H9 (cell line): Measurements from ENCODE around the gene PEAK3. TPM values are rescaled to one million over a fixed set of nuclear protein-coding genes. Genes with fewer than 3 reads are reported as not detected.

Experiments used
- DNase-seq: peaks from one replicate; pipeline ENCODE4 v3.0.0-alpha.2; 2017
- H2AFZ ChIP-seq: one replicate; pipeline ENCODE4 v1.6.1; 2013; ENCODE audit warnings: mild to moderate bottlenecking, low read length, control low read depth, moderate library complexity
- H2AK5ac ChIP-seq: 2 replicates; pipeline ENCODE4 v1.6.1; 2013; ENCODE audit warnings: low read length, control low read depth, mixed read lengths; ENCODE audit not compliant: insufficient read length
- H2BK120ac ChIP-seq: one replicate; pipeline ENCODE4 v1.6.1; 2013; ENCODE audit warnings: low read depth, mild to moderate bottlenecking, low read length, control low read depth, inconsistent platforms; ENCODE audit not compliant: poor library complexity, severe bottlenecking
- H2BK12ac ChIP-seq: 2 replicates; pipeline ENCODE4 v1.6.1; 2013; ENCODE audit warnings: low read length, control low read depth, mixed read lengths, low read depth; ENCODE audit not compliant: insufficient read length
- H2BK15ac ChIP-seq: 2 replicates; pipeline ENCODE4 v1.6.1; 2013; ENCODE audit warnings: low read depth, low read length, control low read depth
- H2BK20ac ChIP-seq: one replicate; pipeline ENCODE4 v1.6.1; 2013; ENCODE audit warnings: low read depth, mild to moderate bottlenecking, low read length, control low read depth, inconsistent platforms; ENCODE audit not compliant: poor library complexity, severe bottlenecking
- H2BK5ac ChIP-seq: 2 replicates; pipeline ENCODE4 v1.6.1; 2013; ENCODE audit warnings: low read length, control low read depth, mixed read lengths; ENCODE audit not compliant: insufficient read length
- H3K14ac ChIP-seq: 2 replicates; pipeline ENCODE4 v1.6.1; 2013; ENCODE audit warnings: low read length, control low read depth; ENCODE audit not compliant: insufficient read depth
- H3K18ac ChIP-seq: 2 replicates; pipeline ENCODE4 v1.6.1; 2013; ENCODE audit warnings: low read depth, mild to moderate bottlenecking, mixed read lengths, low read length, control low read depth; ENCODE audit not compliant: insufficient read length
- H3K23ac ChIP-seq: 2 replicates; pipeline ENCODE4 v1.6.1; 2013; ENCODE audit warnings: low read length, control low read depth, mixed read lengths, low read depth; ENCODE audit not compliant: insufficient read length
- H3K23me2 ChIP-seq: 2 replicates; pipeline ENCODE4 v1.6.1; 2013; ENCODE audit warnings: low read depth, mild to moderate bottlenecking, mixed read lengths, low read length, control low read depth; ENCODE audit not compliant: insufficient read length, poor library complexity, severe bottlenecking
- H3K27ac ChIP-seq: 2 replicates; pipeline ENCODE4 v1.5.1; 2013; ENCODE audit warnings: low read length, control low read depth, mixed read lengths, low read depth; ENCODE audit not compliant: insufficient read length
- H3K27me3 ChIP-seq: 2 replicates; pipeline ENCODE4 v1.6.1; 2013; ENCODE audit warnings: low read length, control low read depth, inconsistent platforms; ENCODE audit not compliant: insufficient read depth
- H3K4ac ChIP-seq: 2 replicates; pipeline ENCODE4 v1.6.1; 2013; ENCODE audit warnings: low read depth, mild to moderate bottlenecking, control low read depth, inconsistent platforms, low read length, moderate library complexity
- H3K4me1 ChIP-seq: 2 replicates; pipeline ENCODE4 v1.6.1; 2013; ENCODE audit warnings: low read length, control low read depth, inconsistent platforms; ENCODE audit not compliant: insufficient read depth
- H3K4me2 ChIP-seq: 2 replicates; pipeline ENCODE4 v1.6.1; 2013; ENCODE audit warnings: low read length, control low read depth, mixed read lengths; ENCODE audit not compliant: insufficient read length, insufficient read depth
- H3K56ac ChIP-seq: 2 replicates; pipeline ENCODE4 v1.6.1; 2013; ENCODE audit warnings: low read depth, mild to moderate bottlenecking, mixed read lengths, low read length, control low read depth; ENCODE audit not compliant: insufficient read length
- H3K79me1 ChIP-seq: 2 replicates; pipeline ENCODE4 v1.6.1; 2013; ENCODE audit warnings: low read depth, mild to moderate bottlenecking, moderate library complexity, low read length, control low read depth, inconsistent platforms; ENCODE audit not compliant: insufficient read depth, poor library complexity, severe bottlenecking
- H3K79me2 ChIP-seq: 2 replicates; pipeline ENCODE4 v1.6.1; 2013; ENCODE audit warnings: low read length, control low read depth, inconsistent platforms; ENCODE audit not compliant: insufficient read depth
- H3K9ac ChIP-seq: 2 replicates; pipeline ENCODE4 v1.6.1; 2013; ENCODE audit warnings: low read length, control low read depth, mixed read lengths; ENCODE audit not compliant: insufficient read length; ENCODE audit errors: extremely low read depth
- H3K9me3 ChIP-seq: one replicate; pipeline ENCODE4 v1.6.1; 2013; ENCODE audit warnings: low read depth, low read length, inconsistent platforms; ENCODE audit not compliant: control insufficient read depth
- H3T11ph ChIP-seq: one replicate; pipeline ENCODE4 v1.6.1; 2013; ENCODE audit warnings: mild to moderate bottlenecking, low read length, control low read depth, inconsistent platforms
- H4K20me1 ChIP-seq: one replicate; pipeline ENCODE4 v1.6.1; 2013; ENCODE audit not compliant: control insufficient read depth, insufficient read length, insufficient read depth
- H4K5ac ChIP-seq: 2 replicates; pipeline ENCODE4 v1.6.1; 2013; ENCODE audit warnings: low read depth, mild to moderate bottlenecking, mixed read lengths, low read length, control low read depth; ENCODE audit not compliant: insufficient read length
- H4K8ac ChIP-seq: replicated peaks from 2 replicates; pipeline ENCODE4 v1.6.1; 2013; ENCODE audit warnings: low read length, control low read depth, mixed read lengths, low read depth; ENCODE audit not compliant: insufficient read length
- H4K91ac ChIP-seq: 2 replicates; pipeline ENCODE4 v1.6.1; 2013; ENCODE audit warnings: low read depth, mild to moderate bottlenecking, moderate library complexity, mixed read lengths, low read length, control low read depth; ENCODE audit not compliant: insufficient read length
- H3K27ac Mint-ChIP-seq, 3 experiments: 2 replicates in 2 of 3; 3 replicates in 1 of 3; pipeline ENCODE4 v1.8.0; 2020 to 2021; ENCODE audit warnings: mixed read lengths in 3 of 3, mild to moderate bottlenecking in 1 of 3, moderate library complexity in 1 of 3
- H3K27me3 Mint-ChIP-seq: 2 replicates; pipeline ENCODE4 v1.8.0; 2021; ENCODE audit warnings: low read depth, mild to moderate bottlenecking, moderate library complexity, mixed read lengths
- H3K36me3 Mint-ChIP-seq, 3 experiments: 2 replicates in 2 of 3; 3 replicates in 1 of 3; pipeline ENCODE4 v1.8.0; 2020 to 2021; ENCODE audit warnings: low read depth in 3 of 3, mixed read lengths in 3 of 3; ENCODE audit not compliant: insufficient read depth in 1 of 3
- H3K4me1 Mint-ChIP-seq, 2 experiments: 2 replicates each; pipeline ENCODE4 v1.8.0; 2020; ENCODE audit warnings: mixed read lengths in 2 of 2
- H3K4me3 Mint-ChIP-seq, 2 experiments: 2 replicates in 1 of 2; 3 replicates in 1 of 2; pipeline ENCODE4 v1.8.0; 2020 to 2021; ENCODE audit warnings: mild to moderate bottlenecking in 2 of 2, mixed read lengths in 2 of 2, moderate library complexity in 1 of 2
- H3K9me3 Mint-ChIP-seq, 2 experiments: 2 replicates in 1 of 2; 3 replicates in 1 of 2; pipeline ENCODE4 v1.8.0; 2020; ENCODE audit warnings: mild to moderate bottlenecking in 2 of 2, mixed read lengths in 2 of 2, moderate library complexity in 1 of 2
- WGBS: extraction: QIAGEN DNeasy Blood & Tissue Kit; methylation state at CpG from one replicate; pipeline ENCODE4 v1.1.7; 2013; ENCODE audit warnings: missing lambda C conversion rate, low lambda C conversion rate, mixed read lengths; ENCODE audit not compliant: insufficient read length; ENCODE audit errors: extremely low coverage; 5-methylcytosine and 5-hydroxymethylcytosine counted together
- total RNA-seq: library from RNA; stranded (reverse); gene quantifications from 2 replicates; pipeline ENCODE4 v1.2.1, GENCODE V29; 2021
- TF ChIP-seq, protein P1 (sequence below): fragments of 200-600 bp; sonication (generic); conservative IDR thresholded peaks from 3 replicates; pipeline ENCODE4 v1.8.0; 2021; ENCODE audit warnings: antibody characterized with exemption, mild to moderate bottlenecking

Gene PEAK3
- total RNA-seq, 1 experiment from 2014 or later = not detected

DNA sequence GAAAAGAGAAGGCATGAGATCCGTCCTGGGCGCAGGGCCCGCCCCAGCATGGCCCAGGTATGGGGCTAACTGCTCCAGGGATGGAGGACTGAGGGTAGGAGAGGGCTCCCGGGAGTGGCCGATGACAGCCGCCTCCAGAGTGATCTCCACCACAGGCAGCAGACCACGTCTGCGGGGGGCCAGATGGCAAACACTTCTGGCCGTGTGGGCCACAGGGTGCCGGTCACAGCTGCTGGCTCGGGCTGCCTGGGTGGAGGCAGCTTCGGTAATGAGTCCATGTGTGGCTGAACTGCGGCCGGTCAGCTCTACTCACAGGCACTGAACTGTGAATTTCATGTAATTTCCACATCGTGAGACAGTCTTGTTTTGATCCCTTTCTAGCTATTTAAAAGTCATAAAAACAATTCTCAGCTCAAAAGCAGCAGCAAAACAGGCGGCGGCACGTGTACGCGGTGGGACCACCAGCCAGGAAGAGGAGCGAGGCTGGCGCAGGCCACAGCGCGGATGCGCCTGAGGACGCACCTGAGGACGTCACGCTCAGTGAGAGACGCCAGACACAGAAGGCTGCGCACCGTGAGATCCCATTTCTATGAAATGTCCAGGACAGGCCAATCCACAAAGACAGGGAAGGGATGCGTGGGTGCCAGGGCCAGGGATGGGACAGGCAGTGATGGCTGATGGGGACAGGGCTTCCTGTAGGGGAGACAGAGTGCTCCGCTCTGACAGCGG, 42.4 kb upstream of the PEAK3 start:
- H3K27ac ChIP-seq = no peak overlapping the region
- no peak overlapping the region for H3K18ac ChIP-seq
- Mint-ChIP-seq H3K27me3 (no peaks in the 10 kb centered on the region; the same call in 1 of the 2 replicates), H3K4me1 (peaks cover 12 to 18% of the 10 kb centered on the region in 2 experiments), H3K27ac (peak overlapping the region in 1 of 3 experiments; percentile 79; a peak in 2 of 7 replicates), H3K9me3 (no peaks in the 10 kb centered on the region), H3K36me3 (peaks cover 7 to 44% (median 37%) of the 10 kb centered on the region in 3 experiments), H3K4me3 (no peak overlapping the region)
- H2BK5ac ChIP-seq = no peak overlapping the region
- no peak overlapping the region for H3K9ac ChIP-seq
- WGBS = no CpG with 5 or more reads among the region's 34 CpGs
- no peak overlapping the region for H3K4ac ChIP-seq
- H4K20me1 ChIP-seq = peaks cover 3% of the 10 kb centered on the region
- H3K23ac ChIP-seq = no peak overlapping the region
- no peak overlapping the region for H4K5ac ChIP-seq
- H3K4me1 ChIP-seq = no peaks in the 10 kb centered on the region
- H2BK20ac ChIP-seq = no peak overlapping the region
- no peak overlapping the region for H3K56ac ChIP-seq
- no peak overlapping the region for H3K4me2 ChIP-seq
- H2AK5ac ChIP-seq = no peak overlapping the region
- H3K23me2 ChIP-seq = peaks cover 6% of the 10 kb centered on the region
- H3T11ph ChIP-seq = no peak overlapping the region
- TF ChIP-seq, protein P1, sequence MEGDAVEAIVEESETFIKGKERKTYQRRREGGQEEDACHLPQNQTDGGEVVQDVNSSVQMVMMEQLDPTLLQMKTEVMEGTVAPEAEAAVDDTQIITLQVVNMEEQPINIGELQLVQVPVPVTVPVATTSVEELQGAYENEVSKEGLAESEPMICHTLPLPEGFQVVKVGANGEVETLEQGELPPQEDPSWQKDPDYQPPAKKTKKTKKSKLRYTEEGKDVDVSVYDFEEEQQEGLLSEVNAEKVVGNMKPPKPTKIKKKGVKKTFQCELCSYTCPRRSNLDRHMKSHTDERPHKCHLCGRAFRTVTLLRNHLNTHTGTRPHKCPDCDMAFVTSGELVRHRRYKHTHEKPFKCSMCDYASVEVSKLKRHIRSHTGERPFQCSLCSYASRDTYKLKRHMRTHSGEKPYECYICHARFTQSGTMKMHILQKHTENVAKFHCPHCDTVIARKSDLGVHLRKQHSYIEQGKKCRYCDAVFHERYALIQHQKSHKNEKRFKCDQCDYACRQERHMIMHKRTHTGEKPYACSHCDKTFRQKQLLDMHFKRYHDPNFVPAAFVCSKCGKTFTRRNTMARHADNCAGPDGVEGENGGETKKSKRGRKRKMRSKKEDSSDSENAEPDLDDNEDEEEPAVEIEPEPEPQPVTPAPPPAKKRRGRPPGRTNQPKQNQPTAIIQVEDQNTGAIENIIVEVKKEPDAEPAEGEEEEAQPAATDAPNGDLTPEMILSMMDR = no peak
- H2BK120ac ChIP-seq = no peak overlapping the region
- no peak overlapping the region for H3K14ac ChIP-seq
- H4K91ac ChIP-seq = no peak overlapping the region
- no peaks in the 10 kb centered on the region for H3K79me1 ChIP-seq
- no peaks in the 10 kb centered on the region for H3K27me3 ChIP-seq
- H3K9me3 ChIP-seq = no peaks in the 10 kb centered on the region
- H2AFZ ChIP-seq = no peak overlapping the region
- DNase-seq = no peak
- H4K8ac ChIP-seq = no peak overlapping the region
- H2BK15ac ChIP-seq = no peak overlapping the region
- H3K79me2 ChIP-seq = peaks cover under 1% of the 10 kb centered on the region; the same call in 1 of the 2 replicates
- H2BK12ac ChIP-seq = no peak overlapping the region
